Hematopoietic multipotent progenitor cell treated with erythropoietin and hydrocortisone succinate and interleukin-3 and kit ligand, for 15 days (in vitro differentiated cells): ENCODE results near the gene ZNF211.

Source experiments
- DNase-seq: peaks from one replicate; pipeline ENCODE4 v3.0.0-alpha.2; 2015; ENCODE audit warnings: low spot score

ZNF211 gene

GRCh38 chr19:57656346-57656745, 23.4 kb downstream of the ZNF211 start:
- DNase-seq: no peak

- no peak for DNase-seq
Measured at GRCh38 chr19:57664269-57665127, 31.5 kb downstream of the ZNF211 start.

- no peak for DNase-seq
Measured at GRCh38 chr19:57665261-57665806, 32.4 kb downstream of the ZNF211 start.

- no peak for DNase-seq
Measured at GRCh38 chr19:57667228-57667627, 34.3 kb downstream of the ZNF211 start.

- DNase-seq: no peak
Measured at GRCh38 chr19:57668635-57669034, 35.7 kb downstream of the ZNF211 start, which contains the start of gene ZSCAN4. Gene ZSCAN4, plus strand, starts transcription at chr19:57668935. Its CDS starts 7,211 bp downstream, at chr19:57676146.

GRCh38 chr19:57671124-57671895, 38.3 kb downstream of the ZNF211 start:
- DNase-seq: no peak

GRCh38 chr19:57672466-57672865, 39.5 kb downstream of the ZNF211 start:
- DNase-seq: no peak

- no peak for DNase-seq
Measured at GRCh38 chr19:57675881-57676280, 42.9 kb downstream of the ZNF211 start.

- DNase-seq: no peak
Measured at GRCh38 chr19:57682226-57682766, 49.3 kb downstream of the ZNF211 start.

GRCh38 chr19:57686727-57687126, 53.8 kb downstream of the ZNF211 start:
- no peak for DNase-seq

GRCh38 chr19:57687363-57688010, 54.5 kb downstream of the ZNF211 start:
- DNase-seq: no peak

GRCh38 chr19:57688011-57688763, 55.2 kb downstream of the ZNF211 start:
- DNase-seq: no peak

- no peak for DNase-seq
Measured at GRCh38 chr19:57689750-57690149, 56.8 kb downstream of the ZNF211 start.
